Endodermal cell (in vitro differentiated cells): Measurements from ENCODE around the gene UBAP2. TPM values are rescaled to one million over a fixed set of nuclear protein-coding genes. Genes with fewer than 3 reads are reported as not detected.

Experiments used
- DNase-seq: peaks from one replicate; pipeline ENCODE4 v3.0.0-alpha.2; 2017
- H3K27ac ChIP-seq: 2 replicates; pipeline ENCODE4 v1.5.1; 2013; ENCODE audit warnings: mild to moderate bottlenecking, low read depth, low read length, moderate library complexity
- H3K27me3 ChIP-seq: 2 replicates; pipeline ENCODE4 v1.6.1; 2013; ENCODE audit warnings: mild to moderate bottlenecking, low read length, moderate library complexity; ENCODE audit not compliant: insufficient read depth, control insufficient read depth, poor library complexity, severe bottlenecking
- H3K36me3 ChIP-seq: 2 replicates; pipeline ENCODE4 v1.7.0; 2013; ENCODE audit warnings: mild to moderate bottlenecking, low read length, moderate library complexity; ENCODE audit not compliant: control insufficient read depth, insufficient read depth
- H3K4me1 ChIP-seq: one replicate; pipeline ENCODE4 v1.7.0; 2013; ENCODE audit warnings: low read length; ENCODE audit not compliant: control insufficient read depth, insufficient read depth
- H3K4me3 ChIP-seq: 2 replicates; pipeline ENCODE4 v1.5.1; 2013; ENCODE audit warnings: mild to moderate bottlenecking, low read length, moderate library complexity
- H3K9ac ChIP-seq: 2 replicates; pipeline ENCODE4 v1.6.1; 2013; ENCODE audit warnings: mild to moderate bottlenecking, low read length, moderate library complexity; ENCODE audit not compliant: poor library complexity, severe bottlenecking; ENCODE audit errors: extremely low read depth
- H3K9me3 ChIP-seq: 2 replicates; pipeline ENCODE4 v1.6.1; 2013; ENCODE audit warnings: mild to moderate bottlenecking, low read length, moderate library complexity; ENCODE audit not compliant: control insufficient read depth
- H3K27ac Mint-ChIP-seq: 2 replicates; pipeline ENCODE4 v1.8.0; 2020; ENCODE audit warnings: mixed read lengths
- H3K27me3 Mint-ChIP-seq: 2 replicates; pipeline ENCODE4 v1.8.0; 2021; ENCODE audit warnings: mild to moderate bottlenecking, mixed read lengths; ENCODE audit not compliant: insufficient read depth
- H3K36me3 Mint-ChIP-seq: 2 replicates; pipeline ENCODE4 v1.8.0; 2020; ENCODE audit warnings: low read depth, mixed read lengths
- H3K4me1 Mint-ChIP-seq: 2 replicates; pipeline ENCODE4 v1.8.0; 2020; ENCODE audit warnings: mixed read lengths
- H3K4me3 Mint-ChIP-seq: 2 replicates; pipeline ENCODE4 v1.8.0; 2020; ENCODE audit warnings: mild to moderate bottlenecking, moderate library complexity, mixed read lengths
- H3K9me3 Mint-ChIP-seq: 2 replicates; pipeline ENCODE4 v1.8.0; 2020; ENCODE audit warnings: mild to moderate bottlenecking, mixed read lengths
- WGBS, 2 experiments: methylation state at CpG; one replicate each; pipeline versions ENCODE4 v1.1.5 to v1.1.7; 2013; ENCODE audit warnings: missing lambda C conversion rate in 2 of 2, mixed read lengths in 1 of 2; ENCODE audit not compliant: insufficient coverage in 1 of 2, insufficient read length in 1 of 2; 5-methylcytosine and 5-hydroxymethylcytosine counted together
- total RNA-seq, 2 donors: library from RNA; stranded (reverse); fragmentation: NEBNext Ultra II Directional in 1 of 2; extraction: Animal tissue kit (Norgen Biotek cat#: 25700) in 1 of 2; gene quantifications; 2 replicates in 1 of 2; 3 replicates in 1 of 2; pipeline ENCODE4 v1.2.1, GENCODE V29; 2021
- TF ChIP-seq, protein P1 (sequence below): fragments of 200-600 bp; sonication (generic); conservative IDR thresholded peaks from 2 replicates; pipeline ENCODE4 v1.5.0; 2021; ENCODE audit warnings: antibody characterized with exemption, mild to moderate bottlenecking

The UBAP2 gene
- total RNA-seq, 2 donors from 2014 or later = 60.9 to 82.1 TPM

DNA sequence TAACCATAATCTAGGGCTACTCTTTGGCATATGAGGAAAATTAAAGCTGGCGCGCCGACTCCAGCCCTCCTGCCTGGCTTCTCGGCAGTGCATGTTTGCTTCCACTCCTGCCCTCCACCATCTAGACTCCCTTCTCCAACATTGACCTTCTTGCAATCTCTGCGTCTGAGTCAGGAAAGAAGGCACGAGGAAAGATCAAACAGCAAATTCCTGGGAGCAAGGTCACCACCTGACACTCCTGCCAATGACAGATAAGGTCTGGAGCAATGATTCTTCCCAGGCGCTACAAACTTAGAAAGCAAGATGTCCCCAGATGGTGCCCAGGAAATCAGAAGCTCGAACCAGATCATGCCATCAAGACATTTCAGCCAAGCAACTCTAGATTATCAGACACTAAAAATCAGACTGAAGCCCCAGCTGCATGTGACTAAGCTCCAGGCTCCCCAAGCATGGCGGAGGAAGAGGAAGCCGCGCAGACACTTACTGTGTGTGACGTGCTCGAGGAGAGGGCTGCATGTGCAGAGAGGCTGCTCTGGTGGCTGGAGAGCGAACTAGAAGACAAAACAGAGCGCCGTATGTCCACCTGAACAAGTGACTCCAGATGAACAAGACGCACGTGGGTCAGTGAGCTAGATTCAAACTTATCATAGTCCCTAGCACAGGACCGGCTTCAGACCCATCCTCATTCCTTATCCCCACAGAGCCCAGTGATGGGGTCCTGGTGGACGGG is 116.4 kb downstream of the UBAP2 start:
- Histone ChIP-seq H3K4me1 (no peaks in the 10 kb centered on the region), H3K36me3 (peaks cover 96% of the 10 kb centered on the region), H3K9me3 (no peaks in the 10 kb centered on the region), H3K4me3 (no peak overlapping the region), H3K27ac (no peak overlapping the region), H3K9ac (no peak overlapping the region), H3K27me3 (no peaks in the 10 kb centered on the region)
- peak; percentile 41 for DNase-seq
- Mint-ChIP-seq H3K36me3 (peaks cover 91% of the 10 kb centered on the region), H3K27ac (peak overlapping the region; percentile 65), H3K27me3 (no peaks in the 10 kb centered on the region), H3K9me3 (no peaks in the 10 kb centered on the region), H3K4me1 (peaks cover 14% of the 10 kb centered on the region), H3K4me3 (no peak overlapping the region)
- 91 to 92% methylated on average over 16 to 20 of the region's 20 CpGs for WGBS, 2 experiments
- TF ChIP-seq, protein P1, sequence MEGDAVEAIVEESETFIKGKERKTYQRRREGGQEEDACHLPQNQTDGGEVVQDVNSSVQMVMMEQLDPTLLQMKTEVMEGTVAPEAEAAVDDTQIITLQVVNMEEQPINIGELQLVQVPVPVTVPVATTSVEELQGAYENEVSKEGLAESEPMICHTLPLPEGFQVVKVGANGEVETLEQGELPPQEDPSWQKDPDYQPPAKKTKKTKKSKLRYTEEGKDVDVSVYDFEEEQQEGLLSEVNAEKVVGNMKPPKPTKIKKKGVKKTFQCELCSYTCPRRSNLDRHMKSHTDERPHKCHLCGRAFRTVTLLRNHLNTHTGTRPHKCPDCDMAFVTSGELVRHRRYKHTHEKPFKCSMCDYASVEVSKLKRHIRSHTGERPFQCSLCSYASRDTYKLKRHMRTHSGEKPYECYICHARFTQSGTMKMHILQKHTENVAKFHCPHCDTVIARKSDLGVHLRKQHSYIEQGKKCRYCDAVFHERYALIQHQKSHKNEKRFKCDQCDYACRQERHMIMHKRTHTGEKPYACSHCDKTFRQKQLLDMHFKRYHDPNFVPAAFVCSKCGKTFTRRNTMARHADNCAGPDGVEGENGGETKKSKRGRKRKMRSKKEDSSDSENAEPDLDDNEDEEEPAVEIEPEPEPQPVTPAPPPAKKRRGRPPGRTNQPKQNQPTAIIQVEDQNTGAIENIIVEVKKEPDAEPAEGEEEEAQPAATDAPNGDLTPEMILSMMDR = no peak

DNA sequence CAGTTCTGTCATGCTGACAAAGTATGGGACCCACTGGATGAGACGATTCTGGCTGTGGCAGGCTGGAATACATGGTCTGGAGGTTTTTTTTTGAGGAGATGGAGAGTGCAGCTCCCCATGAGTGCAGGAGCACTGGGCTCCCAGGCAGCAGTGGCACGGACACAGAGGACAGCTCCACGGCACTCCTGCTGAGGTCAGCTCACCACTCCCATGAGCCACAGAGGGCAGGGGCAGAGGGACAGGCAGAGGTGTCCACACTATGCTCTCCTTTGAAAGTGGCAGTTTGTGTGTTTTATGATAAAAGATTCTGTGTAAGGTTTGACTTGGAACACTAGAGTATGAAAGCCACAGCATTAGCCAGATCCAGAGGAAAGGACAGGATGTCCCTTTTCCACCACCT is 117.4 kb downstream of the UBAP2 start:
- no peak overlapping the region for H3K4me3 ChIP-seq
- H3K27ac ChIP-seq = no peak overlapping the region
- DNase-seq = peak; percentile 42
- no peaks in the 10 kb centered on the region for H3K27me3 ChIP-seq
- no peaks in the 10 kb centered on the region for H3K9me3 Mint-ChIP-seq
- 71 to 92% methylated on average over 1 to 3 of the region's 3 CpGs for WGBS, 2 experiments
- H3K4me1 Mint-ChIP-seq = peaks cover 14% of the 10 kb centered on the region
- no peaks in the 10 kb centered on the region for H3K27me3 Mint-ChIP-seq
- TF ChIP-seq, protein P1 = no peak
- no peaks in the 10 kb centered on the region for H3K4me1 ChIP-seq
- H3K27ac Mint-ChIP-seq = peak overlapping the region; percentile 65
- no peaks in the 10 kb centered on the region for H3K9me3 ChIP-seq
- H3K36me3 ChIP-seq = peaks cover 96% of the 10 kb centered on the region
- H3K9ac ChIP-seq = no peak overlapping the region
- H3K4me3 Mint-ChIP-seq = no peak overlapping the region
- H3K36me3 Mint-ChIP-seq = peaks cover 90% of the 10 kb centered on the region

GRCh38 chr9:33927694-33928093 is 121.0 kb downstream of the UBAP2 start:
- Histone ChIP-seq H3K9me3 (no peaks in the 10 kb centered on the region), H3K27me3 (no peaks in the 10 kb centered on the region), H3K9ac (no peak overlapping the region), H3K36me3 (peaks cover 97% of the 10 kb centered on the region), H3K4me1 (no peaks in the 10 kb centered on the region), H3K4me3 (no peak overlapping the region), H3K27ac (no peak overlapping the region)
- H3K4me1 Mint-ChIP-seq = peaks cover 8% of the 10 kb centered on the region
- 95 to 97% methylated on average over 15 of the region's 15 CpGs for WGBS, 2 experiments
- TF ChIP-seq, protein P1 = no peak
- H3K27me3 Mint-ChIP-seq = no peaks in the 10 kb centered on the region
- H3K4me3 Mint-ChIP-seq = no peak overlapping the region
- peaks cover 80% of the 10 kb centered on the region for H3K36me3 Mint-ChIP-seq
- peak overlapping the region; percentile 74 for H3K27ac Mint-ChIP-seq
- H3K9me3 Mint-ChIP-seq = no peaks in the 10 kb centered on the region
- peak; percentile 41 for DNase-seq
